ENCODE measurements around the gene HACD4. TPM values are rescaled to one million over a fixed set of nuclear protein-coding genes. Genes with fewer than 3 reads are reported as not detected.

HACD4 gene
- 1 to 10 TPM; 2.9 to 3.2 (median 3.0) TPM for polyA plus RNA-seq (ENCODE audit: insufficient read length in 4 of 4)

GRCh38 chr9:21031091-21031807, at the start of gene HACD4:
Gene HACD4, minus strand, starts transcription at chr9:21031640. Its CDS starts 50 bp downstream, at chr9:21031590.
- DNase-seq (ENCODE audit: low read depth in 4 of 4, low spot score in 2 of 4), result peak in 3 of 4 donors; percentile 9 to 41 (median 21)

GRCh38 chr9:21080793-21081192, 49.4 kb upstream of the HACD4 start:
- no peak for DNase-seq (ENCODE audit: low read depth in 4 of 4, low spot score in 2 of 4)

GRCh38 chr9:21078702-21079101, 47.3 kb upstream of the HACD4 start:
- no peak for DNase-seq (ENCODE audit: low read depth in 4 of 4, low spot score in 2 of 4)

- no peak for DNase-seq (ENCODE audit: low read depth in 4 of 4, low spot score in 2 of 4)
Measured at GRCh38 chr9:21077781-21078180, 46.3 kb upstream of the HACD4 start, which contains the start of gene IFNB1. Gene IFNB1, minus strand, starts transcription at chr9:21077942. Its CDS starts 73 bp downstream, at chr9:21077869.

- DNase-seq (ENCODE audit: low read depth in 4 of 4, low spot score in 2 of 4), result no peak
Measured at GRCh38 chr9:21075484-21075883, 44.0 kb upstream of the HACD4 start.

GRCh38 chr9:21070906-21071305, 39.5 kb upstream of the HACD4 start:
- no peak for DNase-seq (ENCODE audit: low read depth in 4 of 4, low spot score in 2 of 4)

- peak in 1 of 4 donors; percentile 9 for DNase-seq (ENCODE audit: low read depth in 4 of 4, low spot score in 2 of 4)
Measured at GRCh38 chr9:21070171-21070571, 38.7 kb upstream of the HACD4 start.

- DNase-seq (ENCODE audit: low read depth in 4 of 4, low spot score in 2 of 4), result no peak
Measured at GRCh38 chr9:21060919-21061561, 29.6 kb upstream of the HACD4 start.

- DNase-seq (ENCODE audit: low read depth in 4 of 4, low spot score in 2 of 4), result no peak
Measured at GRCh38 chr9:21056931-21057330, 25.5 kb upstream of the HACD4 start.

- DNase-seq (ENCODE audit: low read depth in 4 of 4, low spot score in 2 of 4), result no peak
Measured at GRCh38 chr9:21053851-21054250, 22.4 kb upstream of the HACD4 start.

GRCh38 chr9:21047281-21047691, 15.8 kb upstream of the HACD4 start:
- DNase-seq (ENCODE audit: low read depth in 4 of 4, low spot score in 2 of 4), result no peak

GRCh38 chr9:21043841-21044240, 12.4 kb upstream of the HACD4 start:
- no peak for DNase-seq (ENCODE audit: low read depth in 4 of 4, low spot score in 2 of 4)

- no peak for DNase-seq (ENCODE audit: low read depth in 4 of 4, low spot score in 2 of 4)
Measured at GRCh38 chr9:21042466-21042865, 11.0 kb upstream of the HACD4 start.

- no peak for DNase-seq (ENCODE audit: low read depth in 4 of 4, low spot score in 2 of 4)
Measured at GRCh38 chr9:21039302-21039701, 7.9 kb upstream of the HACD4 start.

- DNase-seq (ENCODE audit: low read depth in 4 of 4, low spot score in 2 of 4), result no peak
Measured at GRCh38 chr9:21037278-21037677, 5.8 kb upstream of the HACD4 start.

GRCh38 chr9:21031808-21032183, 356 bp upstream of the HACD4 start:
- no peak for DNase-seq (ENCODE audit: low read depth in 4 of 4, low spot score in 2 of 4)

- peak in 2 of 4 donors; percentile 3 to 4 for DNase-seq (ENCODE audit: low read depth in 4 of 4, low spot score in 2 of 4)
Measured at GRCh38 chr9:21030389-21031035, 928 bp downstream of the HACD4 start.

- no peak for DNase-seq (ENCODE audit: low read depth in 4 of 4, low spot score in 2 of 4)
Measured at GRCh38 chr9:21029661-21030060, 1.8 kb downstream of the HACD4 start.

- no peak for DNase-seq (ENCODE audit: low read depth in 4 of 4, low spot score in 2 of 4)
Measured at GRCh38 chr9:21028466-21028865, 3.0 kb downstream of the HACD4 start.

GRCh38 chr9:21027295-21027694, 4.1 kb downstream of the HACD4 start:
- no peak for DNase-seq (ENCODE audit: low read depth in 4 of 4, low spot score in 2 of 4)

- no peak for DNase-seq (ENCODE audit: low read depth in 4 of 4, low spot score in 2 of 4)
Measured at GRCh38 chr9:21023861-21024260, 7.6 kb downstream of the HACD4 start.

- DNase-seq (ENCODE audit: low read depth in 4 of 4, low spot score in 2 of 4), result no peak
Measured at GRCh38 chr9:21018177-21018576, 13.3 kb downstream of the HACD4 start.
